Hematopoietic multipotent progenitor cell treated with erythropoietin and hydrocortisone succinate and interleukin-3 and kit ligand, for 8 days (in vitro differentiated cells): ENCODE data around the gene MRPL2.

Experiments
- DNase-seq: peaks from one replicate; pipeline ENCODE4 v3.0.0-alpha.2; 2015

Gene MRPL2

GRCh38 chr6:43016943-43017334, 42.3 kb downstream of the MRPL2 start:
- no peak for DNase-seq

- peak; percentile 25 for DNase-seq
Observed at GRCh38 chr6:43016176-43016942, 42.9 kb downstream of the MRPL2 start.

GRCh38 chr6:43014434-43014909, 44.8 kb downstream of the MRPL2 start:
- DNase-seq, result no peak

- peak; percentile 100 for DNase-seq
Observed at GRCh38 chr6:43013843-43014433, 45.3 kb downstream of the MRPL2 start, which contains the start of the genes KLHDC3 and MEA1. Gene KLHDC3 (plus strand): TSS chr6:43014249. CDS start chr6:43017193, 2,944 bp downstream. Gene MEA1 (minus strand): TSS chr6:43013946. CDS start chr6:43013813, 133 bp downstream.

- DNase-seq, result peak; percentile 92
Observed at GRCh38 chr6:43013097-43013842, 46.0 kb downstream of the MRPL2 start.

GRCh38 chr6:43012364-43012763, 46.9 kb downstream of the MRPL2 start:
- no peak for DNase-seq

GRCh38 chr6:43011207-43011606, 48.0 kb downstream of the MRPL2 start:
- no peak for DNase-seq

GRCh38 chr6:43009124-43009523, 50.1 kb downstream of the MRPL2 start:
- DNase-seq, result peak; percentile 73

GRCh38 chr6:43007126-43007525, 52.1 kb downstream of the MRPL2 start:
- no peak for DNase-seq

- DNase-seq, result no peak
Observed at GRCh38 chr6:43006251-43006650, 53.0 kb downstream of the MRPL2 start.

GRCh38 chr6:43005844-43006243, 53.4 kb downstream of the MRPL2 start:
- DNase-seq, result no peak
